Measurements from ENCODE around the gene SNX18.

Gene SNX18

DNA sequence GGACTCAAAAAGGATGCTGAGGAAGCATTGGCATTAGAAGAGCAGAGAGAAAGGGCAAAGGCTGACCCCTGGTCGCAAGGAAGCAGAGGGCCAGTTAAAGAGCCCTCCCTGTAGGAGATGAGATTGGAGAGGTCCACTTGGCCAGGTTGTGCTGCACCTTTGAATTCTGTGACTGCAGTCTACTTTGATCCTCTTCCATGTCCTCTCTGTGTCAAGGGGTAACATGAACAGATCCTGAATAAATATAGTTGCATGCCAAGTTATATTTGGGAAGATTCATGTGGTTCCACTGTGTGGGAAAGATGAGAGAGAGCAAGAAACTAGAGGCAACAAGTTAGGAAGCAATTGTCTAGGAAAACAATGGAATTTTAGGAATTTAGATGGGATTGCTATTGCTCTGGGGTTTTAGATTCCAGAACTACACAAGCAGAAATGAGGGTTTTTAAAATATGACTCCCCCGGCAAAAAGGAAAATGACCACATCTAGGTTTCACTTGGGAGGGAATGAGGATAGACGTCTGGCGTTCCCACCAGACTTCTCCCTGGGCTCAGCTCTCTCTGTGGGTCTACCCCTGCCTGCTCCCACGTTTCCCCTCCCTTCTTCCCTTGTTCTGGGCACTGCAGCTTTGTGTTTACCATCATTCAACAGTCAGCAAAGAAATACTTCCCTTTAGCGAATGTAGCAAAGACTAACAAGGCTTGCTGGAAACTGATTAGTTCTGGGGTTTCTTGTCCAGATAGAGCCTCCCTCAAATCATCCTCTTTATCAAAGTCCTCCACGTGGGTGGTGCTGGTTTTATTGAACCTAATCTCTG is 63.6 kb downstream of the SNX18 start:
- no peak for DNase-seq (ENCODE audit: low read depth, low spot score)

DNA sequence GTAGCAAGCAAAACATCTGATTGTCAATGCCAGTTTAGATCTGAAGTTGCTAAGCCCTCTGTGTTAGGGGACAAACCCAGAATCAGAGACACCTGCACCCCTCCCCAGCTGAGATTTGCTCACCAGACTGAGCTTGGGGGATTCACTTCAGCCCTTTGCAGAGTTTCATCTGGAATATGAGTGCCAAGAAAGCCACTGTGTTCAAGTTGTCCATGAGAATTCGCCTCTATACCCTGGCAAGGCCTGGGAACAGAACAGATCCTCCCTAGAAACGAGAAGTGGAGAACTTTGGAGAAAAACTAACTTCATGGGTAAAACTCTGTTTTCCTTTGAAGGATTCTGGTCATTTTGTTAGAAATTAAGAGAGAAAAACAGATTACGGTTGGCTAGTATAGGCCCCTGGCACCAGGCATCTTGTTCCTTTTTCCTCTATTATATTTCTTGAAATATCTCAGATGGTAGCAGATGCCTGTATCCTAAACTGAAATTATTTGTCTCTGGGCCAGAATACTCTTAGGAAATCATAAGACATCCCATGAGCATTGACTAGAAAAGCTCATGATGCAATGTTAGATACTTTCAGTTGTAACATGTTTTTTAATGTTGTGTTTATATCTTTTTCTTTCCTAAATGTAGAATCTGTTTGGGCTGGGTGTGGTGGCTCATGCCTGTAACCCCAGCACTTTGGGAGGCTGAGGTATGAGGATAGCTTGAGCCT is 64.4 kb downstream of the SNX18 start:
- DNase-seq (ENCODE audit: low read depth, low spot score) = no peak

DNA sequence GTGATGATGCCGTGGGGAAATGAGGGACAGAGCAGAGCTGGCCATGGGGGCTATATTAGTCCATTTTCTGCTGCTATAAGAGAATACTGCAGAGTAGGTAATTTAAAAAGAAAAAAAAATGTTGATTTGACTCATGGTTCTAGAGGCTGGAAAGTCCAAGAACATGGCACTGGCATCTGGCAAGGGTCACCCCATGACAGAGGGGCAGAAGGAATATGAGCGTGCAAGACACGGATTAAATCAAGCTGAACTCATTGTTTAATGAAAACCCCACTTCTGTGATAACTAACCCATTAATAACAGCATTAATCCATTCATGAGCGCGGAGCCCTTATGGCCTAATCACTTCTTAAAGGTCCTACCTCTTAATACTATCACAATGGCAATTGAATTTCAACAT is 68.8 kb downstream of the SNX18 start:
- DNase-seq (ENCODE audit: low read depth, low spot score) = no peak

DNA sequence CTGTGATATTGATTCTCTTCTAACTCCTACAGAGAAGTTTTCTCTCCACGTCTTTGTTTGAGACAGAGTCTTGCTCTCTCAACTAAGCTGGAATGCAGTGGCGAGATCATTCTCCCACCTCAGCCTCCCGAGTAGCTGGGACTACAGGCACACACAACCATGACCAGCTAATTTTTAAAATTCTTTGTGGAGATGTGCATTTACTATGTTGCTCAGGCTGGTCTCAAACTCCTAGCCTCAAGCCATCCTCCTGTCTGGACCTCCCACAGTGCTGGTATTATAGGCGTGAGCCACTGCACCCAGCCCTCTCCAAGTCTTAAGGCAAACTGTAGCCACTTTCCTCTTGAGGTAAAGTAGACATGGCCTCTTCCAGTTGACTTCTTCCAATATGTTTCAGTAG is 72.2 kb downstream of the SNX18 start:
- DNase-seq (ENCODE audit: low read depth, low spot score) = no peak

DNA sequence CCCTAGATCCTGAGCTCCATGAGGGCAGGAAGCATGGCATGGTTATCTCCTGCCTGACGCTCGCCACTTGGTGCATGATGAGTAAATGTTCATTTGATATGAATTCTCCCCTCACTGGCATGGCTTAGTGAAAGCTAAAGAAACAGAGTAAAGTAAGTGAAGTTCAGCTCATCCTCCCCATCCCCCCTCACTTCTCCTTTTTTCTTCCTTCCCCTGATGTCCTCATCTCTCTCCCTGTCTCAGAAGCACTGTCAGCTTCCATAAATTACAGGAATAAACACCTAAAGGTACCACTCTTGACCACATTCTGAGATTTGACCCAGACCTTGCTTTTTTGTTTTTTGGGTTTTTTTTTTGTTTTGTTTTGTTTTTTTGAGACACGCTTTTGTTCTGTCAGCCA is 73.3 kb downstream of the SNX18 start:
- DNase-seq (ENCODE audit: low read depth, low spot score) = no peak

DNA sequence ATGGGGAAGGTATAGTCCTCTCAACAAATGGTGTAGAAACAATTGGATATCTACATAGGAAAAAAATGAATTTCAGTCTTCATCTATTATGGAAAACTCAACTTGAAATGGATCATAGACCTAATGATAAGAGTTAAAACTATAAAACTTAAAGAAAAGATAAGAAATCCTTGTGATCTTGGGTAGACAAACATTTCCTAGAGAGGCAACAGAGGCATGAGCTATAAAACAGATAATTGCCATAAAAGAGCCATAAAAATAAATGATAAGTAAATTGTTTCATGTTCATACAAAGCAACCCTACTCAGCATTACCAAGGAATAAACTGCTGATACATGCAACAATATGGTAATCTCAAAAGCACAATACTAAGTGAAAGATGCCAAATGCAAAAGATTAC is 76.2 kb downstream of the SNX18 start:
- no peak for DNase-seq (ENCODE audit: low read depth, low spot score)

DNA sequence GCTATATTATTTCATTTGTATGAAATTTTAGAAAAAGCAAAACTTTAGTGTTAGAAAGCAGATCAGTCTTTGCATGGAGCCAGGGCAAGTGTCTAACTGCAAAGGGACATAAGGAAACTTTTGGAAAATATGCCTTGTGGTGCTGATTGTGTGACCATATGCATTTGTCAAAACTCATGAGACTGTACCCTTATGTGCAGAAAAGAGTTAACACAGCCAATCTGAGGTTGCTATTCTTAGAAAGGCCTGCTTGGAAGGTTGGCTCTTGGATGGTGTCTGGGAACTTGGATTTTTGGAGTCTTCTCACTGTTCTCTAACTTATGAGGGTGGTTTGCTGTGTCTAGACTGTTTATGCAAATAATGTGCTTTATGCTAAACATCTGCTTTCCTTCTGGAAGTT is 76.6 kb downstream of the SNX18 start:
- DNase-seq (ENCODE audit: low read depth, low spot score) = no peak

DNA sequence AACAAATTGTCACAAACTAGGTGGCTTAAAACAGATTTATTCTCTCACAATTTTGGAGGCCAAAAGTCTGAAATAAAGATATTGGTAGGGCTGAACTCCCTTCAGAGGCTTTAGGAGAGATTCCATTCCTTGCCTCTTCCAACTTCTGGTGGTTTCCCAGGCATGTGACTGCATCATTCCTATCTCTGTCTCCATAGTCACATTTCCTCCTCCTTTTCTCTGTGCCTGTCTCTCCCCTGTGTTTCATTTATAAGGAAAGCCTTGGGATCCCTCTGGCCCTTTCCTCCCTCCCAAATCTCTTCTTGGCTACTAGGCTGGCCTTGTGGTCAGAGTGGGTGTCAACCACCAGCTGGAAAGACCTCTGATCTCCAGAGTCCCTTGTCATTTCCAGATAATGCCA is 78.2 kb downstream of the SNX18 start:
- DNase-seq (ENCODE audit: low read depth, low spot score) = no peak
